Activated naive CD8-positive, alpha-beta T cell treated with anti-CD3 and anti-CD28 coated beads, Interleukin-2, amount 50 U/mL, for 24 hours (primary cell): Measurements from ENCODE around the gene H2BK1.

ENCODE experiments used
- ATAC-seq: fragments of 150-1000 bp; cut with Tn5 transposase; one replicate; pipeline ENCODE4 v1.10.0; 2021
- DNase-seq: peaks from one replicate; pipeline ENCODE4 v3.0.0; 2021
- H3K27ac Mint-ChIP-seq: one replicate; pipeline ENCODE4 v1.8.0; 2021; ENCODE audit warnings: mild to moderate bottlenecking, mixed read lengths
- H3K27me3 Mint-ChIP-seq: one replicate; pipeline ENCODE4 v1.8.0; 2021; ENCODE audit warnings: mixed read lengths
- H3K36me3 Mint-ChIP-seq: one replicate; pipeline ENCODE4 v1.8.0; 2021; ENCODE audit warnings: low read depth, mixed read lengths
- H3K4me1 Mint-ChIP-seq: one replicate; pipeline ENCODE4 v1.8.0; 2021; ENCODE audit warnings: mixed read lengths
- H3K4me3 Mint-ChIP-seq: one replicate; pipeline ENCODE4 v1.8.0; 2021; ENCODE audit warnings: mild to moderate bottlenecking, moderate library complexity, mixed read lengths
- H3K9me3 Mint-ChIP-seq: one replicate; pipeline ENCODE4 v1.8.0; 2021; ENCODE audit warnings: mixed read lengths

Gene H2BK1

DNA sequence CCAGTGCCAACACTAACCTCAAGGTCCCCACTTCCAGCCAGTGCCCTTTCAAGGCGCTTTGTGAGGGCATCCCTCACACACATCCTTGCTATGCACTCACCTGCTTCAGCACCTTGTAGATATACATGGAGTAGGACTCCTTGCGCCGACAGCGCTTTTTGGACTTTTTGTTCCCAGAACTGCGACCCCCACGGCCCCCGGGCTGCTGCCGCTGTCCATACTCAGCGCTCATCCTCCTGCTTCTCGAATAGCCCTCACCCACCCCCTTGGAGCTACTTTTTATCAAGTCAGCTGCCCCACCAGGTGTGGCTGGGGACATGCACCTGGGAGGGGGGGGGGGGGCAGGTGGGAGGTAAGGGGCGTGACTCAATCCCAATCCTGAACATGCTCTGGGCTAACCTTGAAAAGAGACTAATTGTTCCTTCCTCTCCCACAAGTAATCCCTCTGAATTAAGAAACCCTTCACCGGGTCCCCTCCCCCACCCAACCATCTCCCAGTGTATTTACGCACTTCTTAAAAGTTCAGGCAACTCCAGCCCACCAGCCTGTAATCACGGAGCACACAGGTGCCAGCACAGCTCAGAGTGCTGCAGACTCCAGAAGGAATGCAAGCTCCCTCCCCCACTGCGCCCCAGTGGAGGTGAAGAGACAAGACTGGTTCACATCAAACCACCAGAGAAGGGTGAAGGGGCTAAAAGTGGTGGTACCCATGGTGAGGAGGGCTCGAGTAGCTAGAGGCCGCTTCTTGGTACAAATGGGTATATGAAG is at the start of gene H2BK1:
H2BK1 (minus strand) TSS at position 402 of the 768 bp plus-strand sequence; CDS start at position 232, 170 bp downstream.
- Mint-ChIP-seq H3K36me3 (peaks cover 14% of the 10 kb centered on the region), H3K27ac (no peak within 1 kb of the TSS), H3K4me1 (peaks cover 25% of the 10 kb centered on the region), H3K9me3 (no peaks in the 10 kb centered on the region), H3K27me3 (peaks cover 2% of the 10 kb centered on the region), H3K4me3 (no peak within 1 kb of the TSS)
- DNase-seq = no peak
- no peak for ATAC-seq

DNA sequence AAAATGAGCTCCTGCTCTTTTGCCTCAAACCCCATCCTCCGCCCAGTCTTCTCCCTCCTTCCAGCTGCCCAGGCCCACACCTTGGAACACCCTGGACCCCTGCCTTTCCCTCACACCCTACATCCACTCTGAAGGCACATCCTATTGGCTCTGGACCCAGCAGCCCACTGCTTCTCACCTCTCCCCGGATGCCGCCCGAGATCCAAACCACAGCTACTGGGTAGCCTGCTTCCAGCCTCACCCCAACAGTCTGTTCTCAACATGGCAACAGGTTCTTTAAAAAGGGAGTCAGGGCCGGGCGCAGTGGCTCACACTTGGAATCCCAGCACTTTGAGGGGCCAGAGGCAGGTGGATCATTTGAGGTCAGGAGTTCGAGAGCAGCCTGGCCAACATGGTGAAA is 47.7 kb upstream of the H2BK1 start:
- Mint-ChIP-seq H3K9me3 (no peaks in the 10 kb centered on the region), H3K36me3 (no peaks in the 10 kb centered on the region), H3K27ac (no peak overlapping the region), H3K4me1 (no peaks in the 10 kb centered on the region), H3K4me3 (no peak overlapping the region), H3K27me3 (peaks cover 20% of the 10 kb centered on the region)
- ATAC-seq = no peak
- no peak for DNase-seq

DNA sequence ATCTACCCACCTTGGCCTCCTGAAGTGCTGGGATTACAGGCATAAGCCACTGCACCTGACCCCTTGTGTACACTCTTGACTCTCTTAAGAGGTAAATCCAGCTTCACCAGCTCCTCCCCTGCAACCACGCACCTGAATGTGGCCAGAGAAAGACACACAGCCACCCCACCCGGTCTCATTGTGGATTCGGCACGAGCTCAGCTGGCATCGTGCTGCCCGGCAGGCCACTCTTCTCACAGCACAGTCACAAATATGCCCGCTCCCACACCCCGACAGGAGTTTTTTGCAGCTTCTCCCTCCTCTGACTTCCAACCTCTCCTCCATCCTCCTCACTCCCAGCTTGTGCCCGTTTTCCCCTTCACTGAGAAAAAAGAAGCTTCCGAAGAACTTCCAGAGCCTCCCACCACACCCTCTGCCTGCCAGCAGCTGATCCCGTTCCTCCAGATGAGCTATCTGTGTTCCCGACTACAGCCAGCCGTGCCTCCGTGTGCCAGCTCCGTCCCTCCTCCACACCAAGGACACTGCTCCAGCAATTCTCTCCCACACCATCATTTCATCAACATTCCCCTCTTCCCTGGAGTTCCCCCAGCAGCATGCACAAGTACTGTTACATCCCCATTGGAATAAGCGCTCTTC is 46.2 kb upstream of the H2BK1 start:
- Mint-ChIP-seq H3K4me1 (peaks cover 3% of the 10 kb centered on the region), H3K27ac (no peak overlapping the region), H3K9me3 (no peaks in the 10 kb centered on the region), H3K4me3 (no peak overlapping the region), H3K36me3 (no peaks in the 10 kb centered on the region), H3K27me3 (peaks cover 25% of the 10 kb centered on the region)
- DNase-seq = no peak
- ATAC-seq = no peak

DNA sequence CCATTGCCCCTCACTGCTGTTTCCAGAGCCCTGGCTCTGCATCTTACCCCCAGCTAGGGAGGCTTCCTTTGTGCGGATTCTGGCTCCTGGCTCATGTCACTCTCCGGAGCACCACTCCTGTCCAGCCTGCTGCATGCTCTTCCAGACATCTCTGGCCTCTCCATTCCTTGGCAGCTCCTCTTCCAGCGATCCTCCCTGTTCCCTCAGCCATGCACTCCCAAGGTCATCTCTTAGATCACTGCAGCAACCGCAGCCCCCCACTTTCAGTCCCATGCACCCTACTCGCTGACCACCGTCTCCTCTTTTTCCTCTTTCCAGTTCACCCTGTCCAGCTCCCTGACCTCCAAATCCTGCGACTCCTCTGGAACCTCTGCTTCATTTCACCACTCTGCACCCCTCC is 45.1 kb upstream of the H2BK1 start:
- no peak overlapping the region for H3K4me3 Mint-ChIP-seq

DNA sequence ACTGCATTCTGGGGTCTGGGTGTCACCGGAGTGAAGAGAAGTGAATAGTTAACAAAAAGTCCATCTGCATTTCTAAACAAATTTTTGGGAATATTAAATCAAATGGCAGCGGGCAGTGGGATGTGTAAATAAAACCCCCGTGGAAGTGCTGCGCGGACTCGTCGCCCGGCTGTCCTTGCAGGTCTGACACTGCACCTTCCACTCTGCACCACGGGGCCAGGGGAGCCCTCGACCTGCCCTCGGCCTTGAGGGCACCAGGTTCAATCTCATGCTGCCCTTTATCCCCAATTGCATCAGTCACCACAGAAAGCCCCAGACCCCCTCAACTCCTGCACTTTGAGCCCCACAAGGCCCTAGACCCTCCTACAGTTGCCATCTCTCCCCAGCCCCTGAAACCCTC is 44.6 kb upstream of the H2BK1 start:
- H3K27me3 Mint-ChIP-seq = peaks cover 38% of the 10 kb centered on the region
- DNase-seq = no peak
- ATAC-seq = no peak
- no peak overlapping the region for H3K4me3 Mint-ChIP-seq
- no peaks in the 10 kb centered on the region for H3K36me3 Mint-ChIP-seq
- H3K9me3 Mint-ChIP-seq = no peaks in the 10 kb centered on the region
- peaks cover 15% of the 10 kb centered on the region for H3K4me1 Mint-ChIP-seq
- H3K27ac Mint-ChIP-seq = no peak overlapping the region

More for the DNA sequence above, 45.1 kb upstream of the H2BK1 start:
- Mint-ChIP-seq H3K27me3 (peaks cover 34% of the 10 kb centered on the region), H3K9me3 (no peaks in the 10 kb centered on the region), H3K36me3 (no peaks in the 10 kb centered on the region), H3K4me1 (peaks cover 11% of the 10 kb centered on the region), H3K27ac (no peak overlapping the region)
- ATAC-seq = no peak
- DNase-seq = no peak

DNA sequence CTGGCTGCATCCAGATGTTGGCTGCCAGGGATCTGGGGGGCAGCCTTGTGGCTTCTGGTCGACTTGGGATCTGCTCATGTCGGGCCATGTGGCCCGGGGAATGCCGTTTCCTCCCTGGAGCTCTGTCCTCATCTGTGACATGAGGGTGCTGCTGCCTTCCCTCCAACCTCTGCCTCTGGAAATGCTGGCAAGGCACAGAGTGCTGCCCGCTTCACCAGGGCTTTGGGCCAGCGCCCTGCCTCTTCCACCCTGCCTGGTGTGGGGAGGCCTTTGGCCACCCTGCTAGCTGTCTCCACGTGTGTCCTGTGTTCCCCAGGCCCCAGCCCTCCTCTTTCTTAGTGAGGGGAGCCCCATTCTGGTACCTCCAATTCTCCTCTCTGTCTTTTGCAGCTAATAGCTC is 44.0 kb upstream of the H2BK1 start:
- DNase-seq = no peak
- Mint-ChIP-seq H3K36me3 (no peaks in the 10 kb centered on the region), H3K9me3 (no peaks in the 10 kb centered on the region), H3K4me1 (peaks cover 16% of the 10 kb centered on the region), H3K27ac (no peak overlapping the region), H3K27me3 (peaks cover 42% of the 10 kb centered on the region), H3K4me3 (no peak overlapping the region)
- no peak for ATAC-seq

DNA sequence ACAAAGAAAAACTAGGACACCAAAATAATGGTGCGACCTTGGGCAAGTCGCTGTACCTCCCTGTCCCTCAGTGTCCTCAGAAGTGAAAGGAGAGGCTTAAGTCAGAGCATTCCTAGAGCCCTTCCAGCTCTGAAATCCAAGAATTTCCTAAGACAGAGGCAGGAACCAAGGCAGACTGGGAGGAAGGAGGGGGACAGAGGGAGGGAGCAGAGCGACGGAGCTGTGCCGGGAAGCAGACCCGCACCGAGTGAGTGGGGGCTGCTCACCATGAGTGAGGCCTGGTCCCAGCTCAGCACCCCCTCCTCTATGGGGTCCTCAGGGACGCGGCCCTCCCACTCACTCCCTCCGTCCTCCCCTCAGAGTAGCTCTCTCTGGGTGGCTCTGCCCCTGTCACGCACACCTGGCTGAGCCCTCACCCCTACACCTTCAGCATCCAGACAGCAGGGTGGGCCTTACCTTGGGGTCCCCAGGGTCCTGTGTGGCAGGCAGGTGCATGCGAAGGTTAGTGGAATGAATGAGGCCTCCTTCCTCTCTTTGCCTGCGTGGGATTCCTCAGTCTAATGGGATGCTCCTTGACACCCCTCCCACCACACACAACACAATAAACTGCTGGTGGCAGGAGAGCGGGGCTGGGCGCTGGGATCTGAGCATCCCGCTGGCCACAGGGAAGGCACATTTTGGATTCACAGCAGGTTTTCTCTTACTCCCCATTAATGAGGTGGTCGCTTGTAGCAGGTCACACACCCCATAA is 42.8 kb upstream of the H2BK1 start:
- peaks cover 47% of the 10 kb centered on the region for H3K27me3 Mint-ChIP-seq

DNA sequence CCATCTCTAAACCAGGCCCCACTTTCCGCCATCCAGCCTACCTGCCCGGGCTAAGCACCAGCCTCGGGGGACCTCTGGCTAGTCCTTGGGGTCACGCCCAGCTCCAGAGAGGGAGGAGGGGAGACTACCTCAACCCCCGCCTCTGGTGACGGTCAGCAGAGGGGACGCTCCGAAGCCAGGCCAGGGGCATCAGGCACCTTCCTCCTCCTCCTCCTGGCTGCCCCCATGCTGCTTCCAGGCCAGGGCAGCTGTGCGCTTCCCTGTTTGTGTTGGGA is 42.2 kb upstream of the H2BK1 start:
- Mint-ChIP-seq H3K27ac (no peak overlapping the region), H3K9me3 (no peaks in the 10 kb centered on the region), H3K27me3 (peaks cover 48% of the 10 kb centered on the region), H3K36me3 (no peaks in the 10 kb centered on the region), H3K4me1 (peaks cover 25% of the 10 kb centered on the region), H3K4me3 (peak overlapping the region; percentile 34)
- no peak for ATAC-seq
- no peak for DNase-seq

More for the DNA sequence above, 42.8 kb upstream of the H2BK1 start:
- Mint-ChIP-seq H3K4me1 (peaks cover 21% of the 10 kb centered on the region), H3K4me3 (peak overlapping the region; percentile 6), H3K27ac (no peak overlapping the region), H3K36me3 (no peaks in the 10 kb centered on the region), H3K9me3 (no peaks in the 10 kb centered on the region)
- no peak for ATAC-seq
- DNase-seq = no peak

DNA sequence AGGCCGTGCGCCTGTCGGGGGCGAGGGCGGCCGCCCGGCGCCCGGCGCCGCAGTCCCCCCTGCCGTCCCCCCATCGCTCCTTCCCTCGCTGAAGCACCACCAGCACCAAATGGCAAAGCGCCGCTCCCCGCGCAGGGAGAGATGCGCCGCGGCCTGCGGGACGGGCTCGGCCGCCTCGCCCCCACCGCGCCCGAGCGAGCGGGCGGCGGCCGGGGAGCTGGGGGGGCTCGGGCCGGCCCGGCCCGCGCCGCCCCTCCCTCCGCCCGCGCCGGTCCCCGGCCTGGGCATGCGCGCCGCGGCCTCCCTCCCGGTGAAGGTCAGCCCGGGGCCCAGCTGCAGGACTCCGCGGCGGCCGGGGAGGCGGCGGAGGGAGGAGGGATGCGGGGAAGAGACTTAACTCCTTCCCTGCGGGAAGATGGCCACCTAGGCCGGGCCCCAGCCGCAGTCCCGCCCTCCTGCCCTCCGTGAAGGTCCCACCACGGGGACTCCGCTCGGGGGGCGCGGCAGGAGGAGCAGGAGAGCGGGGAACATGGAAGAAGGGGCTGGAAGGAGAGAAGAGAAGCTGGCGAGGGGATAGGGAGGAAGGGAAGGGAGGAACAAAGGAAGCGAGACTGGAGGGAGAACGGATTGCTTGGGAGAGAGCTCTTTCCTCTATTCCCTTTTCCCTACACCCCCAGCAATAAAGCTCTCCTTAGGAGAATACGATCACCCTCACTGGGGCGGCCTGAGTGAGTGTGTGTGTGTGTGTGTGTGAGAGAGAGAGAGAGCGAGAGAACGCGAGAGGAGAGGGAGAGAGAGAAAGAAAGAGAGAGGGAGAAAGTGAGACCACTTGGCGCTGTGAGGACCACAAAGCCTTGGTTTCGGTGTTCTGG is 41.6 kb upstream of the H2BK1 start:
- peak overlapping the region; percentile 34 for H3K4me3 Mint-ChIP-seq

DNA sequence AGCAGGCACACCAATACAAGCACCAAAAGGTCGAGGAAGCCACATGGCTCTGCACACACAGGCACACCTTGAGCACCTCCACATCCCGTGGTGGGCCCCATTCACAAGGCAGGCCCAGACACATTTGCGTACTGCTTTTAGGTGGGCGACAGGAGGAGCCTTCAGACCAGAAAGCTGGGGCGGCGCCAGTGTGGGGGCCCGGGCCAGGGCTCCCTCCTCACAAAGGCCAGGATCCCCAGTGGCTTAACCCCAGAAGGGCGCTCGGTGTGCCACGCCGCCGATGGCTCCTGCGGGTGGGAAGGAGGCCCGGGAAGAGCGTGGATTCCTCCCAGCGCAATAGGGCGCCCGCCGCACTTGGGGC is 41.0 kb upstream of the H2BK1 start:
- H3K9me3 Mint-ChIP-seq = no peaks in the 10 kb centered on the region
- H3K4me1 Mint-ChIP-seq = peaks cover 25% of the 10 kb centered on the region
- peak; percentile 51 for ATAC-seq
- DNase-seq = no peak
- peaks cover 46% of the 10 kb centered on the region for H3K27me3 Mint-ChIP-seq
- H3K27ac Mint-ChIP-seq = no peak overlapping the region
- no peaks in the 10 kb centered on the region for H3K36me3 Mint-ChIP-seq
- peak overlapping the region; percentile 19 for H3K4me3 Mint-ChIP-seq

More for the DNA sequence above, 41.6 kb upstream of the H2BK1 start:
- H3K4me1 Mint-ChIP-seq = peaks cover 25% of the 10 kb centered on the region
- H3K27me3 Mint-ChIP-seq = peaks cover 47% of the 10 kb centered on the region
- H3K9me3 Mint-ChIP-seq = no peaks in the 10 kb centered on the region
- H3K27ac Mint-ChIP-seq = no peak overlapping the region
- no peak for DNase-seq
- peak; percentile 7 for ATAC-seq
- no peaks in the 10 kb centered on the region for H3K36me3 Mint-ChIP-seq

DNA sequence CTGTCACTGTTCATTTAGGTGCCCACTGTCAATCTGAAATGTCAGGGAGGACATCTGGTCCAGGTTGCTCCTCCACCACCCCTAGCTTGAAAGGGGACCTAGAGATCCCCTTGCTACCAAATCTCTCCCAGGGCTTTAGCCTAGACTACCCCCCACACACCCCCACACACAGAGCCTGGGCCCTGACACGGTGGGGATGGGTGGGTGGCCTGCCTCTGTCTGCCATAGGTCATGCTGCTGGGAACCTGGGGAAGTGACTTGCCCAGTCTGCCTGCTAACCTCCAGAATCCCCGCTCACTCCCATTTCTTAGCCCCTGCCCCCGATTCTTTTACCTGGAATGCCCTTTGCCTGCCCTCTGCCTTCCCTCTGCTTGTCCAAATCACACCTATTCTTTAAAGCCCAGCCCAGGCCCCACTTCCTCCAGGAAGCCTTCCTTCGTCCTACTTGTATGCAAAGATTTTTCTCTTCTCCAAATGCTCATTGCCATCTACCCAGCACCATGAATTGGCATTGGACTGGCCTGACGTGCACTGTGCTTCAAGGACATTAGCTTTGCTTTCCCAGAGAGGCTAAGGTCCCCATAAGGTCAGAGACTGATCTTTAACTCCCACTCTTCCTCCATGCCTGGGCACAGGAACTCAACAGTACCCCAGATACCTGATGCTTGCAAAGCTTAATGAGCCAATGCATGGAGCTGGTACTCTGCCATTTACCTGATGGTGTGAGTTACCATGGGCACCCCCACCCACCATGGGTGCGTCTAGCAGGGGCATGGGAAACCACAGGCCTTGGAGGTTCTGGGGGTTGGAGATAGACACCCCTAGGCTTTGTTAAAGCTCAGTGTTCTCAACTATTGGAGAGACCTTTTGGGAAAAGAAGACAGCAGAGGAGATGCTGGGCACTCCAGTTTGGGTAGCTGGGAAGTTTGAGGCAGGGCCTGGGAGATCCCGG is 40.2 kb upstream of the H2BK1 start:
- no peak for DNase-seq
- Mint-ChIP-seq H3K4me3 (no peak overlapping the region), H3K27me3 (peaks cover 50% of the 10 kb centered on the region), H3K36me3 (no peaks in the 10 kb centered on the region), H3K27ac (no peak overlapping the region), H3K4me1 (peaks cover 30% of the 10 kb centered on the region), H3K9me3 (no peaks in the 10 kb centered on the region)
- ATAC-seq = no peak

DNA sequence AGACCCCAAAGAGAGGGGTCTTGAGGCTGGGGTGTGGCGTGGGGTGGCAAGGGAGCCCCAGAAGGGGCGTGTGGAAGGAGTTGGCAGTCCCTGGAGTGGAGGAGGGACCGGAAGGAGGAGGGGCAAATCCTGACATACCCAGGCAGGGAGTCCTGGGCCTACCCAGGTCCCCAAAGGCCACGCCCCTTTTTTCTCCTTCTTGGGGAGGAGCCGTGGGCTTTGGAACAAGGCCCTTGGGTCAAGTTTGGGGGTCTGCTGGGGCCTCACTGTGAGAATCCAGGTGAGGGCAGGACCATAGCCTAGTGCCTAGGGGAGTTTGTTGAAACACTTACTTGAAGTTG is 39.4 kb upstream of the H2BK1 start:
- Mint-ChIP-seq H3K27me3 (peaks cover 48% of the 10 kb centered on the region), H3K4me1 (peaks cover 34% of the 10 kb centered on the region), H3K9me3 (no peaks in the 10 kb centered on the region), H3K27ac (no peak overlapping the region), H3K4me3 (no peak overlapping the region), H3K36me3 (no peaks in the 10 kb centered on the region)
- DNase-seq = no peak
- no peak for ATAC-seq

DNA sequence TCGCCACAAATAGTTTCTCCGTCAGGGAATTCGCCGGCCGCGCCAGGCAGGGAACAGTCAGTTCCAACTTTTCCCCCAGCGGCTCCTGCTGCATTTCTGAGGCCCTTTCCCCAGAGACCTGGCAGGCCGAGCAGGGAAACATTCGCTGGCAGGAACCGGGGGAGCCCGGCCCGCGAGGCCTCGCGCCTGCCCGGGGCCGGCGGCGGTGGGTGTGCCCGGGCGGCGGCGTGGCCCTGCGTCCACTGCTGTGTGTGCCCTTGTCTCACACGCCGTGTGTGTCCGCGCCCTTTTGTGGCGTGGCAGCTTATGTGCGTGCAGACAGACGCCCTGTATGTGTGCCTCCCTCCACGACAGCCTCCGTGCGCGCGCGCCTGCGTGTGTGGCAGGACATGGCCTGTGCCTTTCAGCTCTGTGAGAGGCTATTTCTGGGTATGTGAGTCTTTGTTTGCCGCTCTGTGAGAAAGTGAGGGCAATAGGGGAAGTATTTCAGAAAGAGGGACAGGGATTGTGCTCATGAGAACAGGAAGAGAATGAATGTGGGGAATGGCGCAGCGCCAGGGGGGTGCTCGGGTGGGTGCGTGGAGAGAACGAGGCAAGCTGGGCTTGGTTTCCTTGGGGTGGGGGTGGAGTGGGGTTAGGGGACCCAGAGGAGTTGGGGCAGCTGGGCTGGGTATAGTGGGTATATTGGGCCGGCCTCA is 38.9 kb upstream of the H2BK1 start:
- H3K27me3 Mint-ChIP-seq = peaks cover 48% of the 10 kb centered on the region
- H3K4me1 Mint-ChIP-seq = peaks cover 39% of the 10 kb centered on the region
- no peak overlapping the region for H3K27ac Mint-ChIP-seq
- H3K36me3 Mint-ChIP-seq = no peaks in the 10 kb centered on the region
- DNase-seq = no peak
- ATAC-seq = no peak
- H3K9me3 Mint-ChIP-seq = no peaks in the 10 kb centered on the region
- peak overlapping the region; percentile 57 for H3K4me3 Mint-ChIP-seq
